Endothelial cell of umbilical vein (primary cell): ENCODE data around the gene HINFP. TPM values are rescaled to one million over a fixed set of nuclear protein-coding genes. Genes with fewer than 3 reads are reported as not detected.

ENCODE experiments used
- BruUV-seq: library from RNA; stranded (reverse); fragments of 400-500 nt; replicated peaks from 2 replicates; lab custom pipeline; 2021; lab: Mats Ljungman, UMichigan
- CTCF ChIA-PET: fragments of 300-600, 350-600 bp; sonication (Branson Sonifier 250); formaldehyde crosslinking; loops from one replicate; lab custom pipeline; 2021; ENCODE audit warnings: antibody characterized with exemption, inconsistent platforms; lab: Charles Lee
- POLR2A ChIA-PET: fragments of 300-600, 350-600 bp; sonication (Branson Sonifier 250); formaldehyde crosslinking; loops from one replicate; lab custom pipeline; 2021; ENCODE audit warnings: antibody characterized with exemption, inconsistent platforms; lab: Charles Lee
- DNase-seq: peaks from one replicate; pipeline ENCODE4 v3.0.0-alpha.2; 2011; ENCODE audit warnings: low read depth, low spot score
- FAIRE-seq: peaks from 2 replicates; lab custom pipeline; 2011; peaks lifted over from hg19 to GRCh38; lab: Jason Lieb, UNC
- H2AFZ ChIP-seq: 2 replicates; pipeline ENCODE4 v1.6.0; 2012; ENCODE audit warnings: low read depth, low read length, control low read depth, inconsistent platforms
- H3K27ac ChIP-seq: 2 replicates; pipeline ENCODE4 v1.5.1; 2011; ENCODE audit warnings: low read depth, mild to moderate bottlenecking, control low read depth, low read length, moderate library complexity; ENCODE audit not compliant: insufficient read depth
- H3K27me3 ChIP-seq, 2 experiments: 2 replicates each; pipeline versions ENCODE4 v1.6.0 to v1.6.1; 2011; ENCODE audit warnings: low read length in 2 of 2, mixed read lengths in 1 of 2; ENCODE audit not compliant: control insufficient read depth in 2 of 2, insufficient read depth in 2 of 2
- H3K36me3 ChIP-seq, 2 experiments: 2 replicates in 1 of 2; 3 replicates in 1 of 2; pipeline ENCODE4 v1.5.1; 2011; ENCODE audit warnings: low read length in 2 of 2, mild to moderate bottlenecking in 1 of 2, moderate library complexity in 1 of 2; ENCODE audit not compliant: control insufficient read depth in 2 of 2, insufficient read depth in 2 of 2; ENCODE audit errors: extremely low read depth in 1 of 2
- H3K4me1 ChIP-seq: 3 replicates; pipeline ENCODE4 v1.5.1; 2011; ENCODE audit warnings: mild to moderate bottlenecking, low read length; ENCODE audit not compliant: control insufficient read depth, insufficient read depth; ENCODE audit errors: extremely low read depth
- H3K4me2 ChIP-seq: 2 replicates; pipeline ENCODE4 v1.6.1; 2011; ENCODE audit warnings: low read length, control low read depth, mixed read lengths; ENCODE audit not compliant: insufficient read depth
- H3K4me3 ChIP-seq, 3 experiments: fragments of 200-600 bp in 1 of 3; sonication (generic), shearing (Covaris generic) in 1 of 3; replicated peaks in 1 of 3; 2 replicates each; pipeline ENCODE4 v1.5.1; 2011 to 2016; ENCODE audit warnings: control low read depth in 3 of 3, low read length in 3 of 3, mild to moderate bottlenecking in 2 of 3, inconsistent platforms in 1 of 3, low read depth in 1 of 3, moderate library complexity in 1 of 3; ENCODE audit not compliant: insufficient read depth in 1 of 3
- H3K79me2 ChIP-seq: 2 replicates; pipeline ENCODE4 v1.6.0; 2012; ENCODE audit warnings: low read length, inconsistent platforms; ENCODE audit not compliant: control insufficient read depth, insufficient read depth
- H3K9ac ChIP-seq: replicated peaks from 2 replicates; pipeline ENCODE3; 2011; ENCODE audit warnings: low read length, control low read depth; ENCODE audit not compliant: insufficient read depth; ENCODE audit errors: extremely low read depth
- H3K9me1 ChIP-seq: replicated peaks from 3 replicates; pipeline ENCODE4 v1.6.0; 2011; ENCODE audit warnings: mild to moderate bottlenecking, low read length; ENCODE audit not compliant: control insufficient read depth, insufficient read depth; ENCODE audit errors: extremely low read depth
- H3K9me3 ChIP-seq: replicated peaks from 2 replicates; pipeline ENCODE4 v1.5.1; 2012; ENCODE audit warnings: low read length, inconsistent platforms; ENCODE audit not compliant: control insufficient read depth, insufficient read depth
- H4K20me1 ChIP-seq: replicated peaks from 2 replicates; pipeline ENCODE3; 2011; ENCODE audit warnings: mild to moderate bottlenecking, low read length; ENCODE audit not compliant: control insufficient read depth, insufficient read depth; ENCODE audit errors: extremely low read depth
- CTCF ChIP-seq, 2 donors: IDR thresholded peaks; 1 replicate in 1 of 2; 2 replicates in 1 of 2; pipeline ENCODE4 v1.5.1; 2011; ENCODE audit warnings: low read length in 2 of 2, mild to moderate bottlenecking in 2 of 2, moderate library complexity in 2 of 2, control low read depth in 1 of 2, inconsistent platforms in 1 of 2, low read depth in 1 of 2; ENCODE audit not compliant: insufficient read depth in 1 of 2; ENCODE audit errors: extremely low read depth in 1 of 2
- EZH2 ChIP-seq: IDR thresholded peaks from 2 replicates; pipeline ENCODE4 v1.6.1; 2012; ENCODE audit warnings: borderline replicate concordance, low read depth, mild to moderate bottlenecking, moderate library complexity, low read length, inconsistent platforms; ENCODE audit not compliant: severe bottlenecking
- FOS ChIP-seq: IDR thresholded peaks from 2 replicates; pipeline ENCODE4 v1.6.1; 2011; ENCODE audit warnings: mild to moderate bottlenecking, low read length, moderate library complexity, borderline replicate concordance; ENCODE audit not compliant: insufficient read depth
- GATA2 ChIP-seq: IDR thresholded peaks from 2 replicates; pipeline ENCODE4 v1.7.0; 2011; ENCODE audit warnings: low read depth, mild to moderate bottlenecking, moderate library complexity, mixed read lengths, low read length; ENCODE audit not compliant: insufficient read length, insufficient read depth
- JUN ChIP-seq: IDR thresholded peaks from 2 replicates; pipeline ENCODE4 v1.6.1; 2011; ENCODE audit warnings: borderline replicate concordance, low read depth; ENCODE audit not compliant: insufficient read length, insufficient read depth
- MAX ChIP-seq: IDR thresholded peaks from 2 replicates; pipeline ENCODE4 v1.6.1; 2011; ENCODE audit not compliant: insufficient read depth, insufficient read length
- MYC ChIP-seq: IDR thresholded peaks from one replicate; pipeline ENCODE4 v1.6.1; 2011; ENCODE audit warnings: mild to moderate bottlenecking, low read depth, low read length
- POLR2A ChIP-seq: IDR thresholded peaks from 2 replicates; pipeline ENCODE4 v1.6.1; 2012; ENCODE audit warnings: low read depth, mild to moderate bottlenecking, control low read depth, low read length
- POLR2AphosphoS5 ChIP-seq: IDR thresholded peaks from 2 replicates; pipeline ENCODE4 v1.6.1; 2012; ENCODE audit warnings: low read depth, mild to moderate bottlenecking, control low read depth, low read length, moderate library complexity; ENCODE audit not compliant: insufficient read depth
- dilution Hi-C: fragments of 300-500 bp; cut with MboI; formaldehyde crosslinking; loops from one replicate; pipeline ENCODE4 v1.15.0; 2019; ENCODE audit warnings: low sequenced_read_pairs; ENCODE audit not compliant: extremely low pct_ligation_motif_present
- intact Hi-C: fragments of 100-400 bp; cut with micrococcal nuclease; formaldehyde crosslinking; loops from one replicate; pipeline ENCODE4 v1.10.0; 2022
- polyA plus RNA-seq, 4 experiments: library from polyadenylated mRNA; depleted of rRNA in 3 of 4; stranded (reverse) in 3 of 4; unstranded in 1 of 4; fragments of >200 nt; gene quantifications; 2 replicates each; pipeline versions ENCODE4 v1.2.1 to v1.2.3, GENCODE V29; 2011 to 2012; ENCODE audit warnings: missing spikeins in 1 of 4
- total RNA-seq: library from RNA; stranded (reverse); gene quantifications from 2 replicates; pipeline ENCODE4 v1.2.3, GENCODE V29; 2021

Gene HINFP
- total and polyA plus RNA-seq, 2 donors (not counting 3 experiments of a cell fraction or from before 2014, with no cell fraction given) = 30.8 to 33.4 TPM

- Histone ChIP-seq H3K79me2 (no peaks in the 10 kb centered on the region), H3K9ac (no peak overlapping the region), H3K4me3 (no peak overlapping the region), H3K9me3 (no peaks in the 10 kb centered on the region), H2AFZ (no peak overlapping the region), H3K27ac (no peak overlapping the region), H3K4me1 (peaks cover 15% of the 10 kb centered on the region), H4K20me1 (no peaks in the 10 kb centered on the region), H3K9me1 (no peaks in the 10 kb centered on the region), H3K27me3 (no peaks in the 10 kb centered on the region), H3K36me3 (peaks cover 7 to 25% of the 10 kb centered on the region in 2 experiments), H3K4me2 (no peak overlapping the region)
- CTCF ChIA-PET = interaction anchor here (1.6 kb wide), 1 partner anchor 15 kb away, joined by 4 read pairs; a partner anchor contains a TSS
- dilution Hi-C loops = no loop called here
- FAIRE-seq = no peak
- DNase-seq = no peak
- TF ChIP-seq MYC = no peak
- no peak for TF ChIP-seq JUN
- no peak for TF ChIP-seq EZH2
- no peak for TF ChIP-seq GATA2
- no peak for TF ChIP-seq MAX
- no peak for TF ChIP-seq FOS
- TF ChIP-seq CTCF (IDR thresholded peaks at IDR 0.05; ENCODE audit: extremely low read depth in 1 of 2, insufficient read depth in 1 of 2, low read depth in 1 of 2, low read length in 2 of 2) = no peak
- no peak for TF ChIP-seq POLR2AphosphoS5
- TF ChIP-seq POLR2A = no peak
- intact Hi-C loops = no loop called here
- no TSS peak for BruUV-seq
- POLR2A ChIA-PET = no interaction called here
Measured at GRCh38 chr11:119110439-119110838, 10.9 kb upstream of the HINFP start.
